A549 (cell line): ENCODE data around the gene ASIP.

Experiments
- CHD4 ChIP-seq: fragments of 200-600 bp; sonication (generic); IDR thresholded peaks from 2 replicates; pipeline ENCODE4 v1.6.1; 2016; ENCODE audit warnings: antibody characterized with exemption, mild to moderate bottlenecking, borderline replicate concordance
- POLR2A ChIP-seq: IDR thresholded peaks from 2 replicates; pipeline ENCODE4 v1.6.1; 2012; ENCODE audit warnings: mild to moderate bottlenecking, low read length
- RAD21 ChIP-seq, 2 experiments: fragments of >200 bp in 1 of 2; sonication (Bioruptor Twin) in 1 of 2; formaldehyde crosslinking in 1 of 2; IDR thresholded peaks in 1 of 2; conservative IDR thresholded peaks in 1 of 2; 2 replicates in 1 of 2; 3 replicates in 1 of 2; pipeline ENCODE4 v1.6.1; 2012 to 2018; ENCODE audit warnings: inconsistent platforms in 1 of 2
- TF ChIP-seq, protein P1 (sequence below): IDR thresholded peaks from 2 replicates; pipeline ENCODE4 v1.6.1; 2012
- TF ChIP-seq, protein P2 (sequence below): fragments of >200 bp; sonication (Bioruptor Twin); formaldehyde crosslinking; IDR thresholded peaks from 3 replicates; pipeline ENCODE4 v1.5.1; 2016

DNA sequence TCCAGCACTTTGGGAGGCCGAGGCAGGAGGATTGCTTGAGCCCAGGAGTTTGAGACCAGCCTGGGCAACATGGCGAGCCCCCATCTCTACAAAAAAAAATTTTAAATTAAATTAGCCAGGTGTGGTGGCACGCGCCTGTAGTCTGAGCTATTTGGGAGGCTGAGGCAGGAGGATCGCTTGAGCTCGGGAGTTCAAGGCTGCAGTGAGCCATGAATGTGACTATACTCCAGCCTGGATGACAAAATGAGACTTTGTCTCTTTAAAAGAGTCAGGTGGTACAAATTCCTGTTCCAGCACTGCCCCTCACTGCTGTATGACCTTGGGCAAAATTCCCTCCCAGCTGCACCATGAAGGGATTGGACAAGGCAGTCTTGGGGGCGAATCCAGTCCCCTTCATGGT lies 33.5 kb downstream of the ASIP start:
- TF ChIP-seq, protein P1, sequence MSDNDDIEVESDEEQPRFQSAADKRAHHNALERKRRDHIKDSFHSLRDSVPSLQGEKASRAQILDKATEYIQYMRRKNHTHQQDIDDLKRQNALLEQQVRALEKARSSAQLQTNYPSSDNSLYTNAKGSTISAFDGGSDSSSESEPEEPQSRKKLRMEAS = no peak
- TF ChIP-seq, protein P2, sequence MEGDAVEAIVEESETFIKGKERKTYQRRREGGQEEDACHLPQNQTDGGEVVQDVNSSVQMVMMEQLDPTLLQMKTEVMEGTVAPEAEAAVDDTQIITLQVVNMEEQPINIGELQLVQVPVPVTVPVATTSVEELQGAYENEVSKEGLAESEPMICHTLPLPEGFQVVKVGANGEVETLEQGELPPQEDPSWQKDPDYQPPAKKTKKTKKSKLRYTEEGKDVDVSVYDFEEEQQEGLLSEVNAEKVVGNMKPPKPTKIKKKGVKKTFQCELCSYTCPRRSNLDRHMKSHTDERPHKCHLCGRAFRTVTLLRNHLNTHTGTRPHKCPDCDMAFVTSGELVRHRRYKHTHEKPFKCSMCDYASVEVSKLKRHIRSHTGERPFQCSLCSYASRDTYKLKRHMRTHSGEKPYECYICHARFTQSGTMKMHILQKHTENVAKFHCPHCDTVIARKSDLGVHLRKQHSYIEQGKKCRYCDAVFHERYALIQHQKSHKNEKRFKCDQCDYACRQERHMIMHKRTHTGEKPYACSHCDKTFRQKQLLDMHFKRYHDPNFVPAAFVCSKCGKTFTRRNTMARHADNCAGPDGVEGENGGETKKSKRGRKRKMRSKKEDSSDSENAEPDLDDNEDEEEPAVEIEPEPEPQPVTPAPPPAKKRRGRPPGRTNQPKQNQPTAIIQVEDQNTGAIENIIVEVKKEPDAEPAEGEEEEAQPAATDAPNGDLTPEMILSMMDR = no peak
- no peak for TF ChIP-seq RAD21 (conservative IDR thresholded peaks at IDR 0.05 in 1 of 2, IDR thresholded peaks at IDR 0.05 in 1 of 2)
- TF ChIP-seq POLR2A = no peak
- TF ChIP-seq CHD4 = no peak
